AG08395 (cell line): ENCODE results near the gene SMPD4.
"Not testable (repeated sequence)": the region's sequence is repeated elsewhere in the genome, so short reads cannot be mapped to it uniquely, and the experiment has no call there.

Source experiments
- DNase-seq: peaks from one replicate; pipeline ENCODE4 v3.0.0; 2012; ENCODE audit warnings: mixed read lengths, low spot score

SMPD4 gene

GRCh38 chr2:130139331-130140280 lies 41.8 kb downstream of the SMPD4 start:
- not testable (repeated sequence) for DNase-seq

- not testable (repeated sequence) for DNase-seq
Observed at GRCh38 chr2:130138841-130139251, 42.6 kb downstream of the SMPD4 start.

- DNase-seq, result not testable (repeated sequence)
Observed at GRCh38 chr2:130138326-130138725, 43.1 kb downstream of the SMPD4 start.

- not testable (repeated sequence) for DNase-seq
Observed at GRCh38 chr2:130137118-130137517, 44.3 kb downstream of the SMPD4 start.

GRCh38 chr2:130136546-130136945 lies 44.9 kb downstream of the SMPD4 start:
- DNase-seq, result not testable (repeated sequence)

GRCh38 chr2:130135692-130136541 lies 45.5 kb downstream of the SMPD4 start:
- DNase-seq, result no peak

- not testable (repeated sequence) for DNase-seq
Observed at GRCh38 chr2:130129120-130129829, 52.1 kb downstream of the SMPD4 start, which contains the start of gene POTEF. Gene POTEF, minus strand, starts transcription at chr2:130129222. Its CDS starts 8,707 bp downstream, at chr2:130120515.

GRCh38 chr2:130128464-130128863 lies 52.9 kb downstream of the SMPD4 start:
- DNase-seq, result not testable (repeated sequence)

- not testable (repeated sequence) for DNase-seq
Observed at GRCh38 chr2:130127726-130128125, 53.7 kb downstream of the SMPD4 start.

- DNase-seq, result not testable (repeated sequence)
Observed at GRCh38 chr2:130120924-130121323, 60.5 kb downstream of the SMPD4 start.

- DNase-seq, result not testable (repeated sequence)
Observed at GRCh38 chr2:130102597-130103363, 78.6 kb downstream of the SMPD4 start.
